Liver (tissue), 3 donors: ENCODE results near the gene CARMIL1.

Experiments
- CTCF ChIP-seq: fragments of 150-350 bp; IDR thresholded peaks from 2 replicates; pipeline ENCODE4 v1.5.1; 2017; ENCODE audit warnings: improper control_type of control experiment, low read depth, low read length; ENCODE audit not compliant: missing input control
- TF ChIP-seq, protein P1 (sequence below): IDR thresholded peaks from 2 replicates; pipeline ENCODE4 v1.6.1; 2016; ENCODE audit warnings: antibody characterized with exemption, mild to moderate bottlenecking
- TF ChIP-seq, protein P2 (sequence below): IDR thresholded peaks from 2 replicates; pipeline ENCODE4 v1.6.1; 2016; ENCODE audit warnings: antibody characterized with exemption
- donor health status: healthy.
- donor health status: healthy.

- no peak for TF ChIP-seq CTCF
- TF ChIP-seq, protein P1, sequence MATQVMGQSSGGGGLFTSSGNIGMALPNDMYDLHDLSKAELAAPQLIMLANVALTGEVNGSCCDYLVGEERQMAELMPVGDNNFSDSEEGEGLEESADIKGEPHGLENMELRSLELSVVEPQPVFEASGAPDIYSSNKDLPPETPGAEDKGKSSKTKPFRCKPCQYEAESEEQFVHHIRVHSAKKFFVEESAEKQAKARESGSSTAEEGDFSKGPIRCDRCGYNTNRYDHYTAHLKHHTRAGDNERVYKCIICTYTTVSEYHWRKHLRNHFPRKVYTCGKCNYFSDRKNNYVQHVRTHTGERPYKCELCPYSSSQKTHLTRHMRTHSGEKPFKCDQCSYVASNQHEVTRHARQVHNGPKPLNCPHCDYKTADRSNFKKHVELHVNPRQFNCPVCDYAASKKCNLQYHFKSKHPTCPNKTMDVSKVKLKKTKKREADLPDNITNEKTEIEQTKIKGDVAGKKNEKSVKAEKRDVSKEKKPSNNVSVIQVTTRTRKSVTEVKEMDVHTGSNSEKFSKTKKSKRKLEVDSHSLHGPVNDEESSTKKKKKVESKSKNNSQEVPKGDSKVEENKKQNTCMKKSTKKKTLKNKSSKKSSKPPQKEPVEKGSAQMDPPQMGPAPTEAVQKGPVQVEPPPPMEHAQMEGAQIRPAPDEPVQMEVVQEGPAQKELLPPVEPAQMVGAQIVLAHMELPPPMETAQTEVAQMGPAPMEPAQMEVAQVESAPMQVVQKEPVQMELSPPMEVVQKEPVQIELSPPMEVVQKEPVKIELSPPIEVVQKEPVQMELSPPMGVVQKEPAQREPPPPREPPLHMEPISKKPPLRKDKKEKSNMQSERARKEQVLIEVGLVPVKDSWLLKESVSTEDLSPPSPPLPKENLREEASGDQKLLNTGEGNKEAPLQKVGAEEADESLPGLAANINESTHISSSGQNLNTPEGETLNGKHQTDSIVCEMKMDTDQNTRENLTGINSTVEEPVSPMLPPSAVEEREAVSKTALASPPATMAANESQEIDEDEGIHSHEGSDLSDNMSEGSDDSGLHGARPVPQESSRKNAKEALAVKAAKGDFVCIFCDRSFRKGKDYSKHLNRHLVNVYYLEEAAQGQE = no peak
- TF ChIP-seq, protein P2, sequence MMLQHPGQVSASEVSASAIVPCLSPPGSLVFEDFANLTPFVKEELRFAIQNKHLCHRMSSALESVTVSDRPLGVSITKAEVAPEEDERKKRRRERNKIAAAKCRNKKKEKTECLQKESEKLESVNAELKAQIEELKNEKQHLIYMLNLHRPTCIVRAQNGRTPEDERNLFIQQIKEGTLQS = no peak
Measured at GRCh38 chr6:25494469-25494868, 215.3 kb downstream of the CARMIL1 start.
